ENCODE measurements around the gene EMC7.
"Not testable (repeated sequence)": the region's sequence is repeated elsewhere in the genome, so short reads cannot be mapped to it uniquely, and the experiment has no call there.

Gene EMC7

GRCh38 chr15:34070003-34070402, 31.7 kb downstream of the EMC7 start:
- no peak overlapping the region for H3K27ac Mint-ChIP-seq (ENCODE audit: low read depth)
- no peaks in the 10 kb centered on the region for H3K4me1 Mint-ChIP-seq
- H3K27me3 Mint-ChIP-seq: no peaks in the 10 kb centered on the region
- DNase-seq (ENCODE audit: low spot score in 2 of 2) (no peak), ATAC-seq (replicated peaks; ENCODE audit: extremely low read depth, poor library complexity, severe bottlenecking) (no peak)
- no peaks in the 10 kb centered on the region for H3K9me3 Mint-ChIP-seq
- peaks cover 1% of the 10 kb centered on the region for H3K36me3 Mint-ChIP-seq (ENCODE audit: insufficient read depth)
- no peak overlapping the region for H3K4me3 Mint-ChIP-seq

GRCh38 chr15:34065941-34066340, 35.7 kb downstream of the EMC7 start:
- peaks cover 1% of the 10 kb centered on the region for H3K36me3 Mint-ChIP-seq (ENCODE audit: insufficient read depth)
- no peaks in the 10 kb centered on the region for H3K9me3 Mint-ChIP-seq
- no peaks in the 10 kb centered on the region for H3K27me3 Mint-ChIP-seq
- no peak overlapping the region for H3K4me3 Mint-ChIP-seq
- ATAC-seq (replicated peaks; ENCODE audit: extremely low read depth, poor library complexity, severe bottlenecking) (no peak), DNase-seq (ENCODE audit: low spot score in 2 of 2) (no peak)
- no peaks in the 10 kb centered on the region for H3K4me1 Mint-ChIP-seq
- H3K27ac Mint-ChIP-seq (ENCODE audit: low read depth): no peak overlapping the region

GRCh38 chr15:34065261-34065660, 36.4 kb downstream of the EMC7 start:
- Mint-ChIP-seq H3K4me3 (no peak overlapping the region), H3K9me3 (no peaks in the 10 kb centered on the region), H3K4me1 (no peaks in the 10 kb centered on the region), H3K36me3 (ENCODE audit: insufficient read depth) (peaks cover 1% of the 10 kb centered on the region), H3K27ac (ENCODE audit: low read depth) (peak overlapping the region; percentile 19), H3K27me3 (no peaks in the 10 kb centered on the region)
- no peak for DNase-seq (ENCODE audit: low spot score in 2 of 2)
- no peak for ATAC-seq (replicated peaks; ENCODE audit: extremely low read depth, poor library complexity, severe bottlenecking)

GRCh38 chr15:34064438-34064837, 37.2 kb downstream of the EMC7 start:
- Mint-ChIP-seq H3K4me3 (no peak overlapping the region), H3K27ac (ENCODE audit: low read depth) (no peak overlapping the region), H3K27me3 (no peaks in the 10 kb centered on the region), H3K36me3 (ENCODE audit: insufficient read depth) (peaks cover 1% of the 10 kb centered on the region), H3K4me1 (no peaks in the 10 kb centered on the region), H3K9me3 (no peaks in the 10 kb centered on the region)
- ATAC-seq (replicated peaks; ENCODE audit: extremely low read depth, poor library complexity, severe bottlenecking) (no peak), DNase-seq (ENCODE audit: low spot score in 2 of 2) (no peak)

GRCh38 chr15:34059946-34060345, 41.7 kb downstream of the EMC7 start:
- DNase-seq (ENCODE audit: low spot score in 2 of 2) (no peak), ATAC-seq (replicated peaks; ENCODE audit: extremely low read depth, poor library complexity, severe bottlenecking) (no peak)
- no peaks in the 10 kb centered on the region for H3K9me3 Mint-ChIP-seq
- H3K4me1 Mint-ChIP-seq: no peaks in the 10 kb centered on the region
- H3K27me3 Mint-ChIP-seq: no peaks in the 10 kb centered on the region
- no peaks in the 10 kb centered on the region for H3K36me3 Mint-ChIP-seq (ENCODE audit: insufficient read depth)
- no peak overlapping the region for H3K27ac Mint-ChIP-seq (ENCODE audit: low read depth)
- H3K4me3 Mint-ChIP-seq: no peak overlapping the region

GRCh38 chr15:34059476-34059875, 42.2 kb downstream of the EMC7 start:
- Mint-ChIP-seq H3K9me3 (no peaks in the 10 kb centered on the region), H3K4me3 (no peak overlapping the region), H3K27ac (ENCODE audit: low read depth) (no peak overlapping the region), H3K4me1 (no peaks in the 10 kb centered on the region), H3K36me3 (ENCODE audit: insufficient read depth) (no peaks in the 10 kb centered on the region), H3K27me3 (no peaks in the 10 kb centered on the region)
- no peak for DNase-seq (ENCODE audit: low spot score in 2 of 2)
- no peak for ATAC-seq (replicated peaks; ENCODE audit: extremely low read depth, poor library complexity, severe bottlenecking)

GRCh38 chr15:34056911-34057310, 44.8 kb downstream of the EMC7 start:
- Mint-ChIP-seq H3K4me1 (no peaks in the 10 kb centered on the region), H3K4me3 (no peak overlapping the region), H3K9me3 (no peaks in the 10 kb centered on the region), H3K27ac (ENCODE audit: low read depth) (no peak overlapping the region), H3K27me3 (peaks cover 3% of the 10 kb centered on the region), H3K36me3 (ENCODE audit: insufficient read depth) (no peaks in the 10 kb centered on the region)
- ATAC-seq (replicated peaks; ENCODE audit: extremely low read depth, poor library complexity, severe bottlenecking) (no peak), DNase-seq (ENCODE audit: low spot score in 2 of 2) (no peak)

- H3K9me3 Mint-ChIP-seq: peaks cover 6% of the 10 kb centered on the region
- no peak overlapping the region for H3K4me3 Mint-ChIP-seq
- H3K27ac Mint-ChIP-seq (ENCODE audit: low read depth): no peak overlapping the region
- DNase-seq (ENCODE audit: low spot score in 2 of 2): no peak
- ATAC-seq (replicated peaks; ENCODE audit: extremely low read depth, poor library complexity, severe bottlenecking): no peak
- H3K36me3 Mint-ChIP-seq (ENCODE audit: insufficient read depth): no peaks in the 10 kb centered on the region
- H3K27me3 Mint-ChIP-seq: peaks cover 12% of the 10 kb centered on the region
- H3K4me1 Mint-ChIP-seq: no peaks in the 10 kb centered on the region
Measured at GRCh38 chr15:34055868-34056595, 45.6 kb downstream of the EMC7 start.

- H3K27me3 Mint-ChIP-seq: peaks cover 19% of the 10 kb centered on the region
- H3K27ac Mint-ChIP-seq (ENCODE audit: low read depth): no peak overlapping the region
- no peaks in the 10 kb centered on the region for H3K36me3 Mint-ChIP-seq (ENCODE audit: insufficient read depth)
- no peaks in the 10 kb centered on the region for H3K4me1 Mint-ChIP-seq
- DNase-seq (ENCODE audit: low spot score in 2 of 2) (no peak), ATAC-seq (replicated peaks; ENCODE audit: extremely low read depth, poor library complexity, severe bottlenecking) (no peak)
- peaks cover 18% of the 10 kb centered on the region for H3K9me3 Mint-ChIP-seq
- no peak overlapping the region for H3K4me3 Mint-ChIP-seq
Measured at GRCh38 chr15:34054081-34054707, 47.5 kb downstream of the EMC7 start.

GRCh38 chr15:34050385-34050784, 51.3 kb downstream of the EMC7 start:
- not testable (repeated sequence) for ATAC-seq (replicated peaks; ENCODE audit: extremely low read depth, poor library complexity, severe bottlenecking)

GRCh38 chr15:34049112-34049511, 52.5 kb downstream of the EMC7 start:
- DNase-seq (ENCODE audit: low spot score in 2 of 2): no peak
- Mint-ChIP-seq H3K4me1 (no peaks in the 10 kb centered on the region), H3K27me3 (peaks cover 19% of the 10 kb centered on the region)

More at GRCh38 chr15:34050385-34050784, 51.3 kb downstream of the EMC7 start:
- not testable (repeated sequence) for DNase-seq (ENCODE audit: low spot score in 2 of 2); H3K4me3 Mint-ChIP-seq; H3K36me3 Mint-ChIP-seq (ENCODE audit: insufficient read depth); H3K4me1 Mint-ChIP-seq; H3K27ac Mint-ChIP-seq (ENCODE audit: low read depth)
- Mint-ChIP-seq H3K27me3 (peaks cover 19% of the 10 kb centered on the region), H3K9me3 (peaks cover 21% of the 10 kb centered on the region)

GRCh38 chr15:34047893-34048775, 53.5 kb downstream of the EMC7 start:
- no peak overlapping the region for H3K4me3 Mint-ChIP-seq
- H3K27me3 Mint-ChIP-seq: peaks cover 19% of the 10 kb centered on the region
- no peak overlapping the region for H3K27ac Mint-ChIP-seq (ENCODE audit: low read depth)
- H3K4me1 Mint-ChIP-seq: no peaks in the 10 kb centered on the region
- H3K36me3 Mint-ChIP-seq (ENCODE audit: insufficient read depth): peaks cover 4% of the 10 kb centered on the region
- ATAC-seq (replicated peaks; ENCODE audit: extremely low read depth, poor library complexity, severe bottlenecking): no peak
- peaks cover 21% of the 10 kb centered on the region for H3K9me3 Mint-ChIP-seq
- DNase-seq (ENCODE audit: low spot score in 2 of 2): no peak

More at GRCh38 chr15:34049112-34049511, 52.5 kb downstream of the EMC7 start:
- ATAC-seq (replicated peaks; ENCODE audit: extremely low read depth, poor library complexity, severe bottlenecking): no peak
- Mint-ChIP-seq H3K36me3 (ENCODE audit: insufficient read depth) (peaks cover 4% of the 10 kb centered on the region), H3K27ac (ENCODE audit: low read depth) (no peak overlapping the region), H3K4me3 (no peak overlapping the region), H3K9me3 (peaks cover 21% of the 10 kb centered on the region)

Measured in central memory CD8-positive, alpha-beta T cell (primary cell).